GM18499 (cell line): ENCODE results near the gene ZNF816.
"Not testable (repeated sequence)": the region's sequence is repeated elsewhere in the genome, so short reads cannot be mapped to it uniquely, and the experiment has no call there.

Experiments
- ATAC-seq: cut with Tn5 transposase; IDR thresholded peaks from one replicate; pipeline ENCODE4 v1.9.1; 2021; ENCODE audit warnings: moderate number of reproducible peaks; ENCODE audit not compliant: insufficient read depth, unreplicated experiment

Gene ZNF816

DNA sequence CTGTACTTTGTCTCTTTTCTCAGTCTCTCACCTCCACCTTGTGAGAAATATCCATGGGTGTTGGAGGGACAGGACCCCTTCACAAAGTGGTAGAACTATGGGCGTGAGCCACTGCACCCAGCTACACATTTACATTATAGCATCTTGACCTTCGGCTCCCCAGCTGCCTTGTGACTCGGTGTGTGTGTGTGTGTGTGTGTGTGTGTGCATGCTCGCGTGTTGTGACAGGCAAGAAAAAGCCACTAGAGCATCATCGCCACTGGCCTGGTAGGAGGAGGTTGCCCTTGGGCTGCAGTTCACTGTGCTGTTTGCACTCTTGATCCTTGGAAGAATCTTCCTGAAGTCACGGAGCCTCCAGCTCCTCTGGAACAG lies 25.7 kb downstream of the ZNF816 start:
- no peak for ATAC-seq

- ATAC-seq = no peak
These were observed 26.3 kb downstream of the ZNF816 start for GRCh38 chr19:52936151-52936953.

GRCh38 chr19:52935434-52935833 lies 27.2 kb downstream of the ZNF816 start:
- ATAC-seq = no peak

DNA sequence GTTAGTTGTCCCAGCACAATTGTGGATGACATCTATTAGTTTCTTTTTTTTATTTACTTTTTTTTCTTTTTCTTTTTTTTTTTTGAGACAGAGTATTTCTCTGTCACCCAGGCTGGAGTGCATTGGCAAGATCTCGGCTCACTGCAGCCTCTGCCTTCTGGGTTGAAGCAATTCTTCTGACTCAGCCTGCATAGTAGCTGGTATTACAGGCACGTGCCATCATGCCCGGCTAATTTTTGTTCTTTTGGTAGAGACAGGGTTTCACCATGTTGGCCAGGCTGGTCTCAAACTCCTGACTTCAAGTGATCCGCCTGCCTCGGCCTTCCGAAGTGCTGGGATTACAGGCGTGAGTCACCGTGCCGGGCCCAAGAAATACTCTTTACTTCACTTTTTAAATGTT lies 38.0 kb downstream of the ZNF816 start:
- not testable (repeated sequence) for ATAC-seq

DNA sequence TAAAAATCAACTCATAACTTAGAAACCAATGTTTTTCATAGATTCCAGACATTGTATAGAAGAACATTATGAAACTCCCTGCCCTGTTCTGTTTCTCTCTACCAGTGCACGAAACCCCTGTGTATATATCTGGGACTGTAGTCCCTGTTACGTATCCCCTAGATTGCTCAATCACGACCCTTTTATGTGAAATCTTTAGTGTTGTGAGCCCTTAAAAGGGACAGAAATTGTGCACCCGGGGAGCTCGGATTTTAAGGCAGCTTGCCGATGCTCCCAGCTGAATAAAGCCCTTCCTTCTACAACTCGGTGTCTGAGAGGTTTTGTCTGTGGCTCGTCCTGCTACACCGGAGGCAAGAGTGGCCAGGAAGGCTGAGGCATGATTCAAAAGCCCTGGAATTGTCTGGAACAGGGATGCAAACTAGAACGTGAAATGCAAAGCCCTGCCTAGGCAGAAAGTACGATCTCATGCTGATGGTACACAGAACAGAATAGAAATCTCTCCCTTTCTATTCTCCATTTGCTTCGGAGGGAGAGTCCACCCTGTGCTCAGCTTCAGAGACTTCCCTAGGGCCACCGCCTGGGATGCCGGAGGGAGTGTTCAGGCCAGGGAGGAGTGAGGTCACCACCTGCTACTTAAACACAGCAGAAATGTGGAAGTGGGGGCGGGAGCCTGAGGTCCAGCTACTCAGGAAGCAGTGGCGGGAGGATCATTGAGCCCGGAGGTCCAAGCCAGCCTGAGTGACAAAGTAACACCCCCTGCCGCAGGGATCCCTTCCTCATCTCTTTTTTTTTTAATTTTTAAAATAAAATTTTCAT lies 38.7 kb downstream of the ZNF816 start:
- ATAC-seq = no peak

GRCh38 chr19:52922841-52923777 lies 39.6 kb downstream of the ZNF816 start, which contains the start of gene ZNF888:
TSS of gene ZNF888 (minus strand) at chr19:52923428. CDS start at chr19:52917873, 5,555 bp downstream.
- ATAC-seq = no peak

DNA sequence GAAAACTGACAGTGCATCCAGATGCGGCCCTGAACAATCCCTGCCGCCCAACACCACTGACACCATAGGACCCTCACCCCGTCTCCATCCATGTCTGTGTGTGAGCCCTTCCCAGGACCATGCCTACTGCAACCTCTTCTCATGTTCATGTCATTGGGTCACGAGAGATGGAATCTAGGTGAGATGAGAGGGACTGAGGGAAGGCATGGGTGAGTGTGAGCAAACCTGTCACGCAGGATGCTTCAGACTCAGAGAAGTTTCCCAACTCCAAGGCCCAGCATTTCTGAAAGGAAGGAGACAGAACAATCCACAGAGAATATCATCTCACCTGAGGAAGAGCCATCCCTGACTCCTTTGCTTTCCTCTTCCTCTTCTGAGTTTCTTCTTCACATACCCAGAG lies 45.1 kb downstream of the ZNF816 start:
- no peak for ATAC-seq

DNA sequence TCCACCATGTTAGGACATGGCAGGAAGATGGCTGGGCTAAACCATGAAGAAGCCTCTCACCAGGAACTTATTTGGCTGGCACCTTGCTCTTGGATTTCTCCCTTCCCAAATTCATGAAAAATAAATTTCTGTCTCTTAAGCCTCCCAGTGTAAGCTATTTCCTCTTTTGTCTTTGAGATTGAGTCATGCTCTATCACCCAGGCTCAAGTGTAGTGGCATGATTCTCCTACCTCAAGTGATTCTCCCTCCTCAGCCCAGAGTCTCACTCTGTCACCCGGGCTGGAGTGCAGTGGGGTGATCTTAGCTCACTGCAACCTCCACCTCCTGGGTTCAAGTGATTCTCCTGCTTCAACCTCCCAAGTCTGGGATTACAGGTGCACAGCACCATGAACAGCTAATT lies 52.0 kb downstream of the ZNF816 start:
- ATAC-seq = no peak

DNA sequence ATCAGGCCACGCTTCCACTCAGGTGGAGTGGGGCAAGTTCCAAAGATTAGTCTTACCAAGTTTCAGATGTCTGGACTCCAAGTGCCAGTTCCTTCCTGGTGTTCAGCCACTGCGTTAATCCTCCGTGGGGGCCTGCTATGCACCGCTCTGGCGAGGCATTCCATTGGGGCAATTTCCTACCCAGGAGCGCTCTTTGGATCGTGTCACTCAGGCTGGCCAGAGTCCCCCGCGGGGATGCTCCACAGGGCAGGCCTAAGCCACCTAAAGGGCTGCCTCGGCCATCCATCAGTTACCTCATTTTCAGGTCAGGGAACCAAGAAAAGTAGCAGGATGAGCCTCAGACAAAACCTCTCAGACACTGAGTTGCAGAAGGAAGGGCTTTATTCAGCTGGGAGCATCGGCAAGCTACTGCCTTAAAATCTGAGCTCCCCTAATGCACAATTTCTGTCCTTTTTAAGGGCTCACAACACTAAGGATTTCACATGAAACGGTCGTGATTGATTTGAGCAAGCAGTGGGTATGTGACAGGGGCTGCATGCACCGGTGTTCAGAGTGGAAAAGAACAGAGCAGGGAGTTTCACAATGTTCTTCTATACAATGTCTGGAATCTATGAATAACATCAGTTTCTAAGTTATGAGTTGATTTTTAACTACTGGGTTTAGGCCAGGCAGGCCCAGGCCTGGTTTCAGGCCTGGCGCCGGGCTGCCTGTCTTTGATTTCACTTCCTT lies 58.5 kb downstream of the ZNF816 start:
- ATAC-seq = not testable (repeated sequence)

- no peak for ATAC-seq
These were observed 60.8 kb downstream of the ZNF816 start for GRCh38 chr19:52901842-52902241.
